ENCODE results near the gene PRRC2B.
"Not testable (repeated sequence)": the region's sequence is repeated elsewhere in the genome, so short reads cannot be mapped to it uniquely, and the experiment has no call there.

PRRC2B gene

GRCh38 chr9:131387394-131387793 lies 6.5 kb upstream of the PRRC2B start:
- no peak for DNase-seq

GRCh38 chr9:131391020-131391419 lies 2.9 kb upstream of the PRRC2B start:
- DNase-seq, result no peak

GRCh38 chr9:131391504-131391903 lies 2.4 kb upstream of the PRRC2B start:
- no peak for DNase-seq

GRCh38 chr9:131394464-131395156 lies 724 bp downstream of the PRRC2B start:
- DNase-seq, result peak; percentile 28 to 52

- DNase-seq, result peak; percentile 81 to 83
Measured at GRCh38 chr9:131395157-131396098, 1.5 kb downstream of the PRRC2B start.

GRCh38 chr9:131396099-131396479 lies 2.2 kb downstream of the PRRC2B start:
- DNase-seq, result not testable (repeated sequence)

- no peak for DNase-seq
Measured at GRCh38 chr9:131396626-131397025, 2.7 kb downstream of the PRRC2B start.

GRCh38 chr9:131397100-131397790 lies 3.4 kb downstream of the PRRC2B start:
- no peak for DNase-seq

GRCh38 chr9:131398204-131398603 lies 4.3 kb downstream of the PRRC2B start:
- peak; percentile 69 to 82 for DNase-seq

- DNase-seq, result no peak
Measured at GRCh38 chr9:131399972-131400371, 6.1 kb downstream of the PRRC2B start.

GRCh38 chr9:131400627-131401026 lies 6.7 kb downstream of the PRRC2B start:
- DNase-seq, result no peak

- DNase-seq, result no peak
Measured at GRCh38 chr9:131402073-131402472, 8.2 kb downstream of the PRRC2B start.

- DNase-seq, result no peak
Measured at GRCh38 chr9:131402738-131403492, 9.0 kb downstream of the PRRC2B start.

- DNase-seq, result no peak
Measured at GRCh38 chr9:131403493-131403773, 9.5 kb downstream of the PRRC2B start.

- DNase-seq, result no peak
Measured at GRCh38 chr9:131404581-131404980, 10.7 kb downstream of the PRRC2B start.

- DNase-seq, result no peak
Measured at GRCh38 chr9:131404987-131405386, 11.1 kb downstream of the PRRC2B start.

- peak in 1 of 2 donors; percentile 34 for DNase-seq
Measured at GRCh38 chr9:131405428-131405827, 11.5 kb downstream of the PRRC2B start.

GRCh38 chr9:131405858-131406537 lies 12.1 kb downstream of the PRRC2B start:
- DNase-seq, result no peak

- peak in 1 of 2 donors; percentile 34 for DNase-seq
Measured at GRCh38 chr9:131406563-131407436, 12.9 kb downstream of the PRRC2B start.

GRCh38 chr9:131407717-131408195 lies 13.9 kb downstream of the PRRC2B start:
- DNase-seq, result peak; percentile 55 to 65

- DNase-seq, result no peak
Measured at GRCh38 chr9:131409458-131409992, 15.6 kb downstream of the PRRC2B start.

Measured in CD4-positive, alpha-beta T cell treated with Interleukin-4 for 1 hour (primary cell).